ENCODE results near the gene PYCR2. TPM values are rescaled to one million over a fixed set of nuclear protein-coding genes. Genes with fewer than 3 reads are reported as not detected.

The PYCR2 gene
- total RNA-seq, 1 experiment from 2014 or later: 31.2 TPM

DNA sequence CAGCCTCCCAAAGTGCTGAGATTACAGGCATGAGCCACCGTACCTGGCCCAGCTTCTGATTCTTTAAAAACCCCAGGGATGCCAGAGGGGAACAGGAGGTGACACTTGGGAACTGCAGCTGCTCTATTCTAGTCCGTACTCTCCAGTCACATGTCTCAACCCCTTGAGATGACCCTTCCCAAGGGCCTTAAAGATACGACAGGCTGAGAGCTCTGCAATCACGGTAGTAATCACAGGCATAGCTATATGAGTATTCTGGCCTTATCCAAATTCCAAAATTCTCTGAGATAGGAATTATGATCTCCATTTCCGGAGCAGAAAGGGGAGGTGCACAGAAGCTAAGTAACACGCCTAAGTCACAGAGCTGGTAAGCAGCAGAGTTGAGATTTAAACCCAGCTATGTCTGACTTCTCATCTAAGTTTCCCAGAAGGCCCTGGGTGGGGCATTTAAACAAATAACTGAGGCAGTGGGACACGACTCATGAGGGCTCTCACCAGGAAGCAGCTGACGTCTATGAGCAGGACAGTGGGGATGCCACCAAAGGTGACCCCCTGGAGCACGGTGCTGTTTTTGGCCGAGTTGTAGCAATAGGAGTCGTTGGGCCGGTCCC, 47.0 kb downstream of the PYCR2 start:
- DNase-seq (ENCODE audit: low read depth): no peak

DNA sequence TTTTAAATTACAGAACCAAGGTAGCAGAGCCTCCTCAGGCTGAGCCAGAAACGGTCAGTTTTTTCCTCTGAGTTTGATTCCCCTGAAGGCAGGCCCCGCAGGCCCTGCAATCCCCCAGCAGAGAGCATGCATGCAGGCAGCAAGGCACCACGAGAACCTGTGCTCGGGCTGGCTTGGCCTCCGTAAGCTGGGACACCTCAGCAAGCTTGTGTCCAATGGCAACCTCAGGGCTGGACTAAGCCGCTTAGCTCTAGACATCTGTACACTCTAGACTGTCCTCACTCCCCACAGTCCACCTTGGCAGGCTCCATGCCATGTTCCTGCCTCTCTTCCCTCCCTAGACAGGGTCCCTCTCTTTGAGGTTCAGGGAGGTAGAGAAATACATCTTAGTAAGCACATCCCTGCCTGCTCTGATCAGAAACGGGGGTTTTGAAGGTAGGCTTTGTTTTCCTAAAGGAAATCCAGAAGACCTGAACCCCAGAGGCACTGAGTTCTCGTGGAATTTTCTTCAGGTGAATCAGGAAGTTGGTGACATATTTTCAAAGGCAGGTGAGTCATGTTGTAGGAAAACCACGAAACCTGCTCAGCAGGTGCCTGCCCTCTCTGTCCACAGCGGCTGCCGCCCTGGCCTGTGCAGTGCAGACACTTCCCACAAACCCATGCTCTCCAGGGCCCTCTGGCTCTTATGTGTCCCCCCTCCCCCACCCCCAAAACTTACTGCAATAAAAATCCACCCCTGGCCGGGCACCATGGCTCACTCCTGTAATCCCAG, 48.8 kb downstream of the PYCR2 start:
- no peak for DNase-seq (ENCODE audit: low read depth)

DNA sequence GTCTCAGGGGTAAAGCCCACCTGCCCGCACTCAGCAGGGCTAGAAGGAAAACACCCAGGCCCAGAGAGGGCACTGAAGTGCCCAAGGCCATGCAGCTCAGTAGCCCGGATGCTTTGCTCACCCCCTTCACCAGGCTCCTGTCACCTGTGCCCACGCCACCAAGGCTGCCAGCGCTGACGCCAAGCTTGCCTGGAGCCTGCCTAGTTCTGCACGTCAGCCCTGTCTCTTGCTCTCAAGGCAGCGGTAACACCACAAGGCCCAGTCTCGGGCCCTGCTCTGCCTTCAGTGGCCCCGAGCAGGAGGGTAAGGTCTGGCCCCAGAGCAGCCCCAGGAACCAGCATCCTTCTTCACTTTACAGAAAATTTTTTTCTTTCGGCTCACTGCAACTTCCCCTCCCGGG, 49.6 kb downstream of the PYCR2 start:
- no peak for DNase-seq (ENCODE audit: low read depth)

DNA sequence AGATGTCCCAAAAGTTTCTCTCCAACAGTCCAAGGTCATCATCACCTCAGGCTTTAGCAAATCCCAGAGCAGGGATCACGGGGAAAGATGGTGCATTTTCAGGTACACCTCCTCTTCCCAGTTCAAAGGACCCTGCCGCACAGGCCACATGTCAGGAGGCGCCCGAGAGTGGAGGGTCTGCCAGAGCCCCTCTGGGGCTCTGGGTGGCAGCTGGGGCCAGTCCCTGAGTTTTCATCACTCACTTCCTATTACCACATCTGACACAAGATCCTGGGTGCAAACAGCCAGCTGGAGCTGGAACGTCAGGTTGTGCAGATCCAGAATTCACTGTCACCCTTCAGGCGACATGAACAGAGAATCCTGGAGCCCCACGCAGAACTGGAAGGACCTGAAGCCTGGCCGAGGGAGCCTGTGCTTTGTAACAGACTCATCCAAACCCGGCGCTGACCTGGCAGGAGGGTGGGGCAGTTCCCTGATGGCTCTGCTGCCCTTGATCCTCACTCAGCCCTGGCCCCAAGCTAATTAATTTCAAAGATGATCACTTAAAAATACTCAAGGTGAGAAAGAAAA, 50.7 kb downstream of the PYCR2 start:
- DNase-seq (ENCODE audit: low read depth): no peak

DNA sequence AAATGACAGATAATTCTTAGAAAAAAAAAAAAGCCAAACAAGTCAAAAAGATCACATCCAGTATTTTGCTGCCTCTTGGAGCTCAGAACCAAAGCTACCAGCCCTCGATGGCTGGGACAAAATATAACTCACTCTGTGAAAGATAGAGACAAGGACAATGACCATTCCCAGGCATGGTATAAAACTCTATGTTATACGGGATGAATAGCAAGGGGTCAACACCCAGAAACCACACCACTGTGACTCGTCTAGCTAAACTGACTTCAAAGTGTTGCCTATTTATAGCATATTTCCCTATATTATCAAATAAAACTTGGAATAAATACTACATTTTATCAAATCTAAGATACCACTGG, 52.0 kb downstream of the PYCR2 start:
- DNase-seq (ENCODE audit: low read depth): no peak

DNA sequence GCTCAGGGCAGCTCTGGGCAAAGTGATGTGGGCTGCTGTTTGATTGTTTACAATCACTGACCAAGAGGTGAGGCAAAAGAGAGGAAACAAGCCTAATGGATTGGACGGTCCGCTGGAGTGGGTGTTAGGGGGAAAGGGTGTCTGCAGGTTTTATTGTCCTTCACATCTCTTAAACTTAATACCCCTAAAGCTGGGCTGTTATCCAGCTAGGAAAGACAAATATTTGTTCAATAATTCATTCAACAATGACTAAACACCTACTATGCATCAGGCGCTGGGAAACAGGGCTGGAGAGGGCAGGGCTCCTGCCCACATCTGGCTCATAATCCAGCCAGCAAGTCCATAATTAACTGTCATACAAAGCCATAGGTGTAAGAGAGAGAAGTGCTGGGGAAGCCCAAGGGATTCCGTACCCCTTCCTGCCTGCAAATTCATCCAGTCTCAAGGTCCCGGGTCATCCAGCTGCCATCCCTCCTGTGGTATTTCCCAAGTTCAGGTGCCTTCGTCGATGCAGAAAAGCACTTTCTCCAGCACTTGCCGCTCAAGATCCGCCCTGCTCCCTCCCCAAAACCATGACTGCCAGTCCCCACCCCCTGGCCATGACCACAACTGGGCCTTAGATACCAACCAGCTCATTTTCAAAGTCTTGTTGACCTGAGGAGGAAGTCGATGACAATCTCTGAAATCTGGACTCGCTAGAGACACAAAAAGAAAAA, 52.5 kb downstream of the PYCR2 start:
- no peak for DNase-seq (ENCODE audit: low read depth)

DNA sequence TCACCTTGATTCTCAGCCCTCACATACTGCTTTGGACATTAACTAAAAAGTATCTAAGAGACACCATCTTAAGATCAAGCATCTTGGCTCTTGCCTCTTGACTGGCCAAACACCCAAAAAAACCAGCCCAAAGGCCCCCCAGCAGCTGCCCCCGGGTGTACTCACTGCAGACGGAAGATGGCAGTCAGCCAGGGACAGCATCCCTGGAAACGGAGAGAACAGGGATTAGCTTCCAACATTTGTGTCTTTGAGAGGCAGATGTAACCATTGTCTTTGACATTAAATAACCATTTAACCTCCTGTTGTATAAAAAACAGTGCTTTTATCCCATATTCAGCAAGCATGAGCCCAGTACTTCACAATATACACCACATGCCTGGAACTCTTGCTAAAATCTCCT, 53.1 kb downstream of the PYCR2 start:
- DNase-seq (ENCODE audit: low read depth): no peak

Other genes with a start within 250 kb of the PYCR2 start
- 513 and 555 TPM in 2 replicates for gene SRP9, start 146.4 kb downstream of the PYCR2 start, total RNA-seq (2014; rRNA removed; shearing (Covaris generic))
- gene EPHX1, start 114.1 kb downstream of the PYCR2 start, total RNA-seq (2014; rRNA removed; shearing (Covaris generic)): 25.0 and 25.5 TPM in 2 replicates
- 7.6 and 8.2 TPM in 2 replicates for gene TMEM63A, start 41.9 kb downstream of the PYCR2 start, total RNA-seq (2014; rRNA removed; shearing (Covaris generic))
- gene LEFTY1, start 35.1 kb downstream of the PYCR2 start, total RNA-seq (2014; rRNA removed; shearing (Covaris generic)): not detected in 2 replicates
- gene LEFTY2, start 17.0 kb upstream of the PYCR2 start, total RNA-seq (2014; rRNA removed; shearing (Covaris generic)): not detected in 2 replicates
- 10.5 and 14.0 TPM in 2 replicates for gene SDE2, start 75.1 kb upstream of the PYCR2 start, total RNA-seq (2014; rRNA removed; shearing (Covaris generic))
- 376 and 427 TPM in 2 replicates for gene H3-3A, start 138.5 kb upstream of the PYCR2 start, total RNA-seq (2014; rRNA removed; shearing (Covaris generic))

All from RPMI7951 (cell line).